Measurements from ENCODE around the gene SLC2A10.

The SLC2A10 gene

DNA sequence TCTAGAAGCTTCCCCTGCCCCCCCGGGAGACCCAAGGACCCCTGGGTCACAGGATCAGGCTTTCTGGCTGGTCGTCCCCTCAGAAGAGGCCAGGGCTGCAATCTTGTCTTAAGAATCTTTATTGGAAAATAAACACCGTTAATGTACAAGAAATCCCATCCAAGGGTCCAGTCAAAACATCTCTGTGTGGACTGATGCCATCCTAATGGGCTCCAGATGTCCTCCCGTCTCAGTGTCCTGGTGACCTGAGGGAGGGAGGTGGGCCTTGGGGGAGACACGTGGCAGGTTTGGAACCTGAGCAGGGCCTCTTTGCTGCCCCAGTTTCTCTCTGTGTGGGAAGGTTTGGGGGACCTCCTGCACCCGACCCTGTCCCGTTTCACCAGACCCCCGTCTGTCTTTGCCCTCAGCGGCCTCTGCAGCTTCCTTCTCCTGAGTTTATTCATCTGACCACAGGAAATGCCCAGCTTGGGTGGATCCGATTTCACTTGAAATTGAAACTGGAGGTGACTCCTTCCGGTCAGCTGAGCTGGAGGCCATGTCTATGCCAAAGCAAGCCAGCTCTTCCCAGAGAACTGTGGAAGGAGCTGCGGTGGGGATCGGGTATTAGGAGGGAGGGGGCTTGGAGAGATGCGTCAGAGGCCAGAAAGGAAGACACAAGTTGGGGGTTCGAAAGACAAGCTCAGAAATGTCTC, 75.1 kb downstream of the SLC2A10 start:
- no peak overlapping the region for H3K4me3 ChIP-seq (replicated peaks; ENCODE audit: insufficient read depth, low read length)
- no peak overlapping the region for H3K27ac ChIP-seq (replicated peaks)
- H3K27me3 ChIP-seq (ENCODE audit: insufficient read depth, poor library complexity, severe bottlenecking): peaks cover 2% of the 10 kb centered on the region
- DNase-seq (ENCODE audit: low read depth in 1 of 2, low spot score in 1 of 2): no peak
- TF ChIP-seq POLR2AphosphoS5 (IDR thresholded peaks at IDR 0.05; ENCODE audit: low read depth) (no peak), SPI1 (IDR thresholded peaks at IDR 0.05; ENCODE audit: borderline replicate concordance, low read depth) (no peak), GABPA (IDR thresholded peaks at IDR 0.05; ENCODE audit: low read depth) (no peak)
- TF ChIP-seq, protein P1, sequence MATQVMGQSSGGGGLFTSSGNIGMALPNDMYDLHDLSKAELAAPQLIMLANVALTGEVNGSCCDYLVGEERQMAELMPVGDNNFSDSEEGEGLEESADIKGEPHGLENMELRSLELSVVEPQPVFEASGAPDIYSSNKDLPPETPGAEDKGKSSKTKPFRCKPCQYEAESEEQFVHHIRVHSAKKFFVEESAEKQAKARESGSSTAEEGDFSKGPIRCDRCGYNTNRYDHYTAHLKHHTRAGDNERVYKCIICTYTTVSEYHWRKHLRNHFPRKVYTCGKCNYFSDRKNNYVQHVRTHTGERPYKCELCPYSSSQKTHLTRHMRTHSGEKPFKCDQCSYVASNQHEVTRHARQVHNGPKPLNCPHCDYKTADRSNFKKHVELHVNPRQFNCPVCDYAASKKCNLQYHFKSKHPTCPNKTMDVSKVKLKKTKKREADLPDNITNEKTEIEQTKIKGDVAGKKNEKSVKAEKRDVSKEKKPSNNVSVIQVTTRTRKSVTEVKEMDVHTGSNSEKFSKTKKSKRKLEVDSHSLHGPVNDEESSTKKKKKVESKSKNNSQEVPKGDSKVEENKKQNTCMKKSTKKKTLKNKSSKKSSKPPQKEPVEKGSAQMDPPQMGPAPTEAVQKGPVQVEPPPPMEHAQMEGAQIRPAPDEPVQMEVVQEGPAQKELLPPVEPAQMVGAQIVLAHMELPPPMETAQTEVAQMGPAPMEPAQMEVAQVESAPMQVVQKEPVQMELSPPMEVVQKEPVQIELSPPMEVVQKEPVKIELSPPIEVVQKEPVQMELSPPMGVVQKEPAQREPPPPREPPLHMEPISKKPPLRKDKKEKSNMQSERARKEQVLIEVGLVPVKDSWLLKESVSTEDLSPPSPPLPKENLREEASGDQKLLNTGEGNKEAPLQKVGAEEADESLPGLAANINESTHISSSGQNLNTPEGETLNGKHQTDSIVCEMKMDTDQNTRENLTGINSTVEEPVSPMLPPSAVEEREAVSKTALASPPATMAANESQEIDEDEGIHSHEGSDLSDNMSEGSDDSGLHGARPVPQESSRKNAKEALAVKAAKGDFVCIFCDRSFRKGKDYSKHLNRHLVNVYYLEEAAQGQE (IDR thresholded peaks at IDR 0.05; ENCODE audit: insufficient replicate concordance, low read depth): no peak
- TF ChIP-seq, protein P2, sequence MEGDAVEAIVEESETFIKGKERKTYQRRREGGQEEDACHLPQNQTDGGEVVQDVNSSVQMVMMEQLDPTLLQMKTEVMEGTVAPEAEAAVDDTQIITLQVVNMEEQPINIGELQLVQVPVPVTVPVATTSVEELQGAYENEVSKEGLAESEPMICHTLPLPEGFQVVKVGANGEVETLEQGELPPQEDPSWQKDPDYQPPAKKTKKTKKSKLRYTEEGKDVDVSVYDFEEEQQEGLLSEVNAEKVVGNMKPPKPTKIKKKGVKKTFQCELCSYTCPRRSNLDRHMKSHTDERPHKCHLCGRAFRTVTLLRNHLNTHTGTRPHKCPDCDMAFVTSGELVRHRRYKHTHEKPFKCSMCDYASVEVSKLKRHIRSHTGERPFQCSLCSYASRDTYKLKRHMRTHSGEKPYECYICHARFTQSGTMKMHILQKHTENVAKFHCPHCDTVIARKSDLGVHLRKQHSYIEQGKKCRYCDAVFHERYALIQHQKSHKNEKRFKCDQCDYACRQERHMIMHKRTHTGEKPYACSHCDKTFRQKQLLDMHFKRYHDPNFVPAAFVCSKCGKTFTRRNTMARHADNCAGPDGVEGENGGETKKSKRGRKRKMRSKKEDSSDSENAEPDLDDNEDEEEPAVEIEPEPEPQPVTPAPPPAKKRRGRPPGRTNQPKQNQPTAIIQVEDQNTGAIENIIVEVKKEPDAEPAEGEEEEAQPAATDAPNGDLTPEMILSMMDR (IDR thresholded peaks at IDR 0.05; ENCODE audit: insufficient read depth, low read length): no peak
